Measurements from ENCODE around the gene TMEM231.

GRCh38 chr16:75589306-75589705 lies 33.3 kb upstream of the TMEM231 start:
- TF ChIP-seq, protein P1, sequence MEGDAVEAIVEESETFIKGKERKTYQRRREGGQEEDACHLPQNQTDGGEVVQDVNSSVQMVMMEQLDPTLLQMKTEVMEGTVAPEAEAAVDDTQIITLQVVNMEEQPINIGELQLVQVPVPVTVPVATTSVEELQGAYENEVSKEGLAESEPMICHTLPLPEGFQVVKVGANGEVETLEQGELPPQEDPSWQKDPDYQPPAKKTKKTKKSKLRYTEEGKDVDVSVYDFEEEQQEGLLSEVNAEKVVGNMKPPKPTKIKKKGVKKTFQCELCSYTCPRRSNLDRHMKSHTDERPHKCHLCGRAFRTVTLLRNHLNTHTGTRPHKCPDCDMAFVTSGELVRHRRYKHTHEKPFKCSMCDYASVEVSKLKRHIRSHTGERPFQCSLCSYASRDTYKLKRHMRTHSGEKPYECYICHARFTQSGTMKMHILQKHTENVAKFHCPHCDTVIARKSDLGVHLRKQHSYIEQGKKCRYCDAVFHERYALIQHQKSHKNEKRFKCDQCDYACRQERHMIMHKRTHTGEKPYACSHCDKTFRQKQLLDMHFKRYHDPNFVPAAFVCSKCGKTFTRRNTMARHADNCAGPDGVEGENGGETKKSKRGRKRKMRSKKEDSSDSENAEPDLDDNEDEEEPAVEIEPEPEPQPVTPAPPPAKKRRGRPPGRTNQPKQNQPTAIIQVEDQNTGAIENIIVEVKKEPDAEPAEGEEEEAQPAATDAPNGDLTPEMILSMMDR (IDR thresholded peaks at IDR 0.05), result no peak
- TF ChIP-seq POLR2A (IDR thresholded peaks at IDR 0.05), result no peak

All from uterus (tissue), 2 donors.